OCI-LY3 (cell line): ENCODE data around the gene FRRS1L.
"Not testable (repeated sequence)": the region's sequence is repeated elsewhere in the genome, so short reads cannot be mapped to it uniquely, and the experiment has no call there.

ENCODE experiments used
- H2AFZ ChIP-seq: fragments of 200-600, 300-600 bp; shearing (Covaris generic); 2 replicates; pipeline ENCODE4 v1.6.0; 2014; ENCODE audit warnings: antibody characterized with exemption, low read depth, low read length
- H3K27ac ChIP-seq: fragments of 200-600, 300-600 bp; sonication (generic); 2 replicates; pipeline ENCODE4 v1.5.1; 2014; ENCODE audit warnings: mild to moderate bottlenecking, low read length, moderate library complexity, mixed read lengths
- H3K27me3 ChIP-seq: fragments of 200-600, 300-600 bp; sonication (generic); 2 replicates; pipeline ENCODE4 v1.6.1; 2014; ENCODE audit warnings: low read depth, low read length, mixed read lengths
- H3K36me3 ChIP-seq: fragments of 200-600, 300-600 bp; sonication (generic); replicated peaks from 2 replicates; pipeline ENCODE3; 2014; ENCODE audit warnings: low read depth, low read length, mixed read lengths
- H3K4me1 ChIP-seq: fragments of 300-600, 200-600 bp; sonication (generic); 2 replicates; pipeline ENCODE4 v1.6.1; 2014; ENCODE audit warnings: low read length, mixed read lengths
- H3K4me2 ChIP-seq: fragments of 200-600, 300-600 bp; sonication (generic); 2 replicates; pipeline ENCODE4 v1.6.1; 2014; ENCODE audit warnings: low read length, mixed read lengths
- H3K4me3 ChIP-seq: fragments of 300-600, 200-600 bp; sonication (generic); 2 replicates; pipeline ENCODE4 v1.5.1; 2014; ENCODE audit warnings: antibody characterized with exemption, mild to moderate bottlenecking, low read length, moderate library complexity
- H3K79me2 ChIP-seq: fragments of 300-600, 200-600 bp; shearing (Covaris generic); 2 replicates; pipeline ENCODE4 v1.6.1; 2014; ENCODE audit warnings: mild to moderate bottlenecking, low read length, mixed read lengths
- H3K9ac ChIP-seq: fragments of 300-600, 200-600 bp; shearing (Covaris generic); 2 replicates; pipeline ENCODE4 v1.6.0; 2014; ENCODE audit warnings: mild to moderate bottlenecking, low read length, moderate library complexity
- H3K9me3 ChIP-seq: fragments of 200-600, 300-600 bp; shearing (Covaris generic); 2 replicates; pipeline ENCODE4 v1.6.1; 2014; ENCODE audit warnings: low read length, mixed read lengths; ENCODE audit not compliant: insufficient read depth
- H4K20me1 ChIP-seq: fragments of 200-600, 300-600 bp; sonication (generic); 2 replicates; pipeline ENCODE4 v1.6.1; 2016; ENCODE audit warnings: low read length, mixed read lengths; ENCODE audit not compliant: insufficient read depth
- CTCF ChIP-seq: fragments of 200-600, 300-600 bp; sonication (generic); IDR thresholded peaks from 2 replicates; pipeline ENCODE4 v1.5.1; 2014; ENCODE audit warnings: antibody characterized with exemption, low read length, low read depth
- EZH2phosphoT487 ChIP-seq: fragments of 200-600 bp; shearing (Covaris generic); IDR thresholded peaks from 2 replicates; pipeline ENCODE4 v1.6.1; 2018; ENCODE audit warnings: antibody characterized with exemption, mixed run types, low read depth

Gene FRRS1L

GRCh38 chr9:109134167-109134578 lies 32.9 kb downstream of the FRRS1L start:
- Histone ChIP-seq H2AFZ (no peak overlapping the region), H3K79me2 (no peaks in the 10 kb centered on the region), H4K20me1 (no peaks in the 10 kb centered on the region), H3K9ac (no peak overlapping the region), H3K4me2 (no peak overlapping the region), H3K36me3 (no peaks in the 10 kb centered on the region), H3K27me3 (0 out of 2 replicates have a peak, but pooled peaks cover 4% of the 10 kb centered on the region), H3K27ac (no peak overlapping the region), H3K9me3 (no peaks in the 10 kb centered on the region), H3K4me1 (peaks cover 5% of the 10 kb centered on the region; the same call in 1 of the 2 replicates), H3K4me3 (no peak overlapping the region)
- no peak for TF ChIP-seq EZH2phosphoT487
- no peak for TF ChIP-seq CTCF

- Histone ChIP-seq H3K9ac (no peak overlapping the region), H3K9me3 (no peaks in the 10 kb centered on the region), H4K20me1 (no peaks in the 10 kb centered on the region), H2AFZ (no peak overlapping the region), H3K4me2 (no peak overlapping the region), H3K4me1 (peaks cover 5% of the 10 kb centered on the region; the same call in 1 of the 2 replicates), H3K4me3 (no peak overlapping the region), H3K27ac (no peak overlapping the region), H3K27me3 (0 out of 2 replicates have a peak, but pooled peaks cover 4% of the 10 kb centered on the region), H3K36me3 (no peaks in the 10 kb centered on the region), H3K79me2 (no peaks in the 10 kb centered on the region)
- no peak for TF ChIP-seq EZH2phosphoT487
- TF ChIP-seq CTCF = no peak
Observed at GRCh38 chr9:109133533-109133932, 33.5 kb downstream of the FRRS1L start.

- H2AFZ ChIP-seq = no peak overlapping the region
- H3K79me2 ChIP-seq = no peaks in the 10 kb centered on the region
- no peak for TF ChIP-seq CTCF
- no peak for TF ChIP-seq EZH2phosphoT487
- H3K36me3 ChIP-seq = no peaks in the 10 kb centered on the region
- H3K4me2 ChIP-seq = no peak overlapping the region
- H3K4me1 ChIP-seq = peaks cover 5% of the 10 kb centered on the region; the same call in 1 of the 2 replicates
- H3K27ac ChIP-seq = no peak overlapping the region
- no peaks in the 10 kb centered on the region for H4K20me1 ChIP-seq
- no peaks in the 10 kb centered on the region for H3K9me3 ChIP-seq
- no peak overlapping the region for H3K4me3 ChIP-seq
- H3K27me3 ChIP-seq = 0 out of 2 replicates have a peak, but pooled peaks cover 4% of the 10 kb centered on the region
- no peak overlapping the region for H3K9ac ChIP-seq
Observed at GRCh38 chr9:109132567-109133021, 34.5 kb downstream of the FRRS1L start.

- Histone ChIP-seq H2AFZ (no peak overlapping the region), H3K79me2 (no peaks in the 10 kb centered on the region), H3K4me3 (no peak overlapping the region), H3K9me3 (no peaks in the 10 kb centered on the region), H3K27ac (no peak overlapping the region), H3K9ac (no peak overlapping the region), H3K27me3 (0 out of 2 replicates have a peak, but pooled peaks cover 4% of the 10 kb centered on the region), H3K4me1 (no peaks in the 10 kb centered on the region), H3K36me3 (no peaks in the 10 kb centered on the region), H3K4me2 (no peak overlapping the region), H4K20me1 (no peaks in the 10 kb centered on the region)
- TF ChIP-seq EZH2phosphoT487 (no peak), CTCF (no peak)
Observed at GRCh38 chr9:109129470-109130197, 37.4 kb downstream of the FRRS1L start.

GRCh38 chr9:109126671-109127070 lies 40.4 kb downstream of the FRRS1L start:
- not testable (repeated sequence) for H2AFZ ChIP-seq, H3K36me3 ChIP-seq, H3K4me2 ChIP-seq, H3K27me3 ChIP-seq, H4K20me1 ChIP-seq, H3K4me3 ChIP-seq, H3K79me2 ChIP-seq, H3K27ac ChIP-seq, H3K9me3 ChIP-seq, H3K9ac ChIP-seq
- peaks cover 12% of the 10 kb centered on the region for H3K4me1 ChIP-seq
